ENCODE measurements around the gene PTGIS.

DNA sequence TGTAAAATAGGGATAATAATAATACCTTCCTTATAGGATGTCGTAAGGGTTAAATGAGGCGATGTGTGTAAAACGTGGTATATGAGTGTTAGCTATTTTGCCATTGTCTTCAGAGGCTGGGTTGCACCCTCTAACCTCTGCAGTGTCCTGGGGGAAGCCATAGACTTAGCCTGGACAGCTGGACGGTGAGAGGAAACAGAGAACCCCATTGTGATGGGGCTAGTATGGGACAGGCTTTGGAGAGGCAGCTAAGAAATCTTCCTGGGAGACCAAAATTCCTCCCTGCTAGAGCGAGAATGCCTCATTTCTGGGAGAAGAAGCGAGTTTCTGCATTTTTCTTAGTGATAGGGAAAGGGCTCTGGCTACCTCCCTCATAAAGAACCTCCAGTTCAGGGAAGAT, 108.3 kb downstream of the PTGIS start:
- TF ChIP-seq, protein P1, sequence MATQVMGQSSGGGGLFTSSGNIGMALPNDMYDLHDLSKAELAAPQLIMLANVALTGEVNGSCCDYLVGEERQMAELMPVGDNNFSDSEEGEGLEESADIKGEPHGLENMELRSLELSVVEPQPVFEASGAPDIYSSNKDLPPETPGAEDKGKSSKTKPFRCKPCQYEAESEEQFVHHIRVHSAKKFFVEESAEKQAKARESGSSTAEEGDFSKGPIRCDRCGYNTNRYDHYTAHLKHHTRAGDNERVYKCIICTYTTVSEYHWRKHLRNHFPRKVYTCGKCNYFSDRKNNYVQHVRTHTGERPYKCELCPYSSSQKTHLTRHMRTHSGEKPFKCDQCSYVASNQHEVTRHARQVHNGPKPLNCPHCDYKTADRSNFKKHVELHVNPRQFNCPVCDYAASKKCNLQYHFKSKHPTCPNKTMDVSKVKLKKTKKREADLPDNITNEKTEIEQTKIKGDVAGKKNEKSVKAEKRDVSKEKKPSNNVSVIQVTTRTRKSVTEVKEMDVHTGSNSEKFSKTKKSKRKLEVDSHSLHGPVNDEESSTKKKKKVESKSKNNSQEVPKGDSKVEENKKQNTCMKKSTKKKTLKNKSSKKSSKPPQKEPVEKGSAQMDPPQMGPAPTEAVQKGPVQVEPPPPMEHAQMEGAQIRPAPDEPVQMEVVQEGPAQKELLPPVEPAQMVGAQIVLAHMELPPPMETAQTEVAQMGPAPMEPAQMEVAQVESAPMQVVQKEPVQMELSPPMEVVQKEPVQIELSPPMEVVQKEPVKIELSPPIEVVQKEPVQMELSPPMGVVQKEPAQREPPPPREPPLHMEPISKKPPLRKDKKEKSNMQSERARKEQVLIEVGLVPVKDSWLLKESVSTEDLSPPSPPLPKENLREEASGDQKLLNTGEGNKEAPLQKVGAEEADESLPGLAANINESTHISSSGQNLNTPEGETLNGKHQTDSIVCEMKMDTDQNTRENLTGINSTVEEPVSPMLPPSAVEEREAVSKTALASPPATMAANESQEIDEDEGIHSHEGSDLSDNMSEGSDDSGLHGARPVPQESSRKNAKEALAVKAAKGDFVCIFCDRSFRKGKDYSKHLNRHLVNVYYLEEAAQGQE (IDR thresholded peaks at IDR 0.05) = no peak
- TF ChIP-seq JUN (IDR thresholded peaks at IDR 0.05) = no peak
- TF ChIP-seq, protein P2, sequence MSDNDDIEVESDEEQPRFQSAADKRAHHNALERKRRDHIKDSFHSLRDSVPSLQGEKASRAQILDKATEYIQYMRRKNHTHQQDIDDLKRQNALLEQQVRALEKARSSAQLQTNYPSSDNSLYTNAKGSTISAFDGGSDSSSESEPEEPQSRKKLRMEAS (IDR thresholded peaks at IDR 0.05) = no peak
- TF ChIP-seq CBX2 (IDR thresholded peaks at IDR 0.05; ENCODE audit: borderline replicate concordance, low read depth) = no peak
- TF ChIP-seq NPAS2 (CRISPR knock-in tag; IDR thresholded peaks at IDR 0.05; ENCODE audit: borderline replicate concordance) = no peak
- no peak for TF ChIP-seq POLR2A (IDR thresholded peaks at IDR 0.05; ENCODE audit: low read length)
- no peak for TF ChIP-seq CEBPB (IDR thresholded peaks at IDR 0.05)
- TF ChIP-seq KDM5A (IDR thresholded peaks at IDR 0.05) = no peak
- no peak for TF ChIP-seq SREBF2 (IDR thresholded peaks at IDR 0.05)
- TF ChIP-seq, protein P3, sequence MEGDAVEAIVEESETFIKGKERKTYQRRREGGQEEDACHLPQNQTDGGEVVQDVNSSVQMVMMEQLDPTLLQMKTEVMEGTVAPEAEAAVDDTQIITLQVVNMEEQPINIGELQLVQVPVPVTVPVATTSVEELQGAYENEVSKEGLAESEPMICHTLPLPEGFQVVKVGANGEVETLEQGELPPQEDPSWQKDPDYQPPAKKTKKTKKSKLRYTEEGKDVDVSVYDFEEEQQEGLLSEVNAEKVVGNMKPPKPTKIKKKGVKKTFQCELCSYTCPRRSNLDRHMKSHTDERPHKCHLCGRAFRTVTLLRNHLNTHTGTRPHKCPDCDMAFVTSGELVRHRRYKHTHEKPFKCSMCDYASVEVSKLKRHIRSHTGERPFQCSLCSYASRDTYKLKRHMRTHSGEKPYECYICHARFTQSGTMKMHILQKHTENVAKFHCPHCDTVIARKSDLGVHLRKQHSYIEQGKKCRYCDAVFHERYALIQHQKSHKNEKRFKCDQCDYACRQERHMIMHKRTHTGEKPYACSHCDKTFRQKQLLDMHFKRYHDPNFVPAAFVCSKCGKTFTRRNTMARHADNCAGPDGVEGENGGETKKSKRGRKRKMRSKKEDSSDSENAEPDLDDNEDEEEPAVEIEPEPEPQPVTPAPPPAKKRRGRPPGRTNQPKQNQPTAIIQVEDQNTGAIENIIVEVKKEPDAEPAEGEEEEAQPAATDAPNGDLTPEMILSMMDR (IDR thresholded peaks at IDR 0.05) = no peak
- TF ChIP-seq RFX5 (IDR thresholded peaks at IDR 0.05) = no peak
- no peak for TF ChIP-seq BHLHE40 (IDR thresholded peaks at IDR 0.05; ENCODE audit: low read depth, low read length)
- no peak for TF ChIP-seq CBX8 (IDR thresholded peaks at IDR 0.05)
